HL-60 (cell line): ENCODE results near the gene FNDC1.

Experiments
- POLR2AphosphoS5 ChIP-seq: IDR thresholded peaks from 2 replicates; pipeline ENCODE4 v1.6.1; 2012; ENCODE audit warnings: low read depth
- SPI1 ChIP-seq: IDR thresholded peaks from 2 replicates; pipeline ENCODE4 v1.6.1; 2012; ENCODE audit warnings: low read depth, mild to moderate bottlenecking, borderline replicate concordance

- no peak for TF ChIP-seq POLR2AphosphoS5
- no peak for TF ChIP-seq SPI1
These were observed 142.4 kb downstream of the FNDC1 start for GRCh38 chr6:159311618-159312017.
